Stimulated activated CD8-positive, alpha-beta memory T cell treated with anti-CD3 and anti-CD28 coated beads, Interleukin-15, amount 100 ng/mL, for 24 hours (primary cell): Measurements from ENCODE around the gene CCDC107.

Experiments used
- DNase-seq: peaks from one replicate; pipeline ENCODE4 v3.0.0-alpha.2; 2020; ENCODE audit warnings: low read depth

Gene CCDC107

DNA sequence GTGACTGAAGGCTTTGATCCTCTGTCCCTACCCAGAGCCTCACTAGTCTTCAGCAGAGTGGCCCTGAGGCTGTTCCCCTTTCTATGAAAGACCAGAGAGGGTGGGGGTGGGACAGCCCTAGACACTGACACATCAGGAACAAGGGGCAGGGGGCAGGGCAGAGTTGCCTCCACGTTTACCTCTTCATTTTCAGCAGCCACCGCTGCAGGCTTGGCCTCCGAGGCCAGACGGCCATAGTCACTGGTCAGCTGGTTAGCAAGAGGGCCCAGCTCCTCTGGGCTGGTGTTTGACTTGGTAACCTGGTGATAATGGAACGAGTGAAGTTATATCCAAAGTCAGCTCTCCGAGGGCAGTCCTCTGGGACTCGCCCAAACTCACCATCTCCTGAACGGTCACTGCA, 47.3 kb downstream of the CCDC107 start:
- no peak for DNase-seq

DNA sequence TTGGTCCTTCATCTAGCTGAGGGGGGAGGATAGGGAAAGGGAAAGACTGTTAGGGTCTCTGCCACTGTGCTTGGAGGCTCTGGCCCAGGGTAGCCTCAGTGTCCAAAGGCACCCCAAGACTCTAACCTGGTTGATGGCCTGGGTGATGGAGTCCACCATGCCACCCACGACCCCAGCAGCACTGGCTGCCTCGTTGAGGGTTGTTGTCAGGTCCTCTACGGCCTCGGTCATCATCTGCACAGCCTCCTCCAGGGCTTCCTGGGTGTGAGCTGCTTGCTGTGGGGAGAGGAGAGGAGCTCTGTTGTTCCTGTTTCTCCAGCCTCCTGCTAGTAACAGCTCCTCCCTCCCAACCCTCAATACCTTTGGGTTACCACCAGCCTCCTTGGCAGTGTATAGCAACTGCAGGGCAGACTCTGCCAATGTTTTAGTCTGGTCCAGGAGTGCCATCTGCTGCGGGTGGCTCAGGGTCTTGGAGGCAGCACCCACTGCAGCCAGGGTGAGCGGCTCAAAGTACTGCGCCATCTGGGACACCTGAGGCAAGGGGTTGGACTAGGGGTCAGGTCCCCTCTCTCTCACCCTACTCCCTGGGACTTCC, 47.8 kb downstream of the CCDC107 start:
- DNase-seq, result no peak

DNA sequence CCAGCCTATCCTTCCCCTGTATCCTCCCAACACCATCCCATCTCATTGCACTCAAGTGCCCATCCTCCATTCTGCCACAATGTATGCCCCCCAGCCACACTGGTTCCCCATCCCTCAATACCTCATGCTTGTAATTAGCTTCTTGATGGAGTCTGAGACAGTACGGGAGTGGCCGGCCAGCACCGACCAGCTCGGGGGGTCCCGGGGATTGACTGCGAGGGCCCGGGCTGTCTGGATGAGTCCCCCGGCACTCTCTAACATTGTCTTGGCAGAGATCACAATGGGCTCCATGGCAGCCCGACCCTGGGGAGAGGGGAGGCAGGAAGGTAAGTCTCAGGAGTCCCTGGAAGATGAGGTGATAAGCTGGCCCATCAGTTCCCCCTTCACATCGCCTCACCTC, 48.9 kb downstream of the CCDC107 start:
- DNase-seq, result no peak

DNA sequence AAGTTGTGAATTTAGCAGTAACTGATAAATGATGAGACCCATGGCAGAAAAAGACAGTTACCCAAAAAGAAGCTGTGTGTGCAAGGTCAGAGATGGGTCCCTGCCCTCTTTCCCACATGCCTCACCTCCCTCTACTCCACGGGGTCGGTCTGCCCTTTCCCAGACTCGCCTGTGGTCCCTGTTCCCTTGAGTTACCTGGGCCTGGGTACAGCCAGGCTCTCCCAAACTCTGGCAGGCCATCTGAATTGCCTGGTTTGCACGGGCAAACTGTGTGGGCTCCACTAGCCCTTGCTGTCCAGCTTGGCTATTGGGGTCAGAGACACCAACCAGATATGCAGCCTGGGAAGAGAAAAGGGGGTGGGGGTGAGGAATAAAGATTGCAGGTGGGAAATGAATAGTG, 50.1 kb downstream of the CCDC107 start:
- no peak for DNase-seq

DNA sequence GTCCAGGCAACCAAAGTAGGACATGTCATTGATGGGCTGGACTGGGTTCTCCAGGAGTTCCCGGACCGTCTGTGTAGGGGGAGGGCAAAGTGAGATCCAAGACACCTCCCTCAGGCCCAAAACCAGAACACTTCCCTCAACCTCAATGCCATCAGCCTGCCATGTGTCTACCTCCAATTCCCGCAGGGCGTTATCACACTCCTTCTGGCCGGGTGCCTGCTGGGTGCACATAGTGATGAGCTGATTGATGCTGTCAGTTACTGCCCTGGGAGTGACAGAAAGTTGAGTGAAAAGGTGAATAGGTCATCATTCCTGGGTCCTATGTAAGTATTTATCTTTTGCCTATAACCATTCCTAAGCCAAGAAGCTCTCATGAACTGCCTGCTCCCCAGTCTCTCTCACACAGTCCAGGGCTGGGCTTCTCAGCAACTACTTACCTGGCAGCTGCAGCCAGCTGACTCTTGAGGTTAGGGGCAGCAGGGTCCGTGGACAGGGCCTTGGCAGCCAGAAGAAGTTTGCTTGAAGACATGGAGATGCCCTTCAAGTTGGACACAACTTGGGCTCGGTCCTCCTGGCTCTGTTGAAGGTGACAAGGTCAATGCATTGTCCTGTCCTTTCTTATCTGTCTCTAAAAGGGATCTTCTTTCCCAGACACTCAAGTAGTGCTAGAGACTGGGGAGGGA, 52.9 kb downstream of the CCDC107 start:
- DNase-seq, result no peak
